Loucy (cell line): Measurements from ENCODE around the gene TMEM131.

Source experiments
- EZH2phosphoT487 ChIP-seq: fragments of 200-600 bp; IDR thresholded peaks from 2 replicates; pipeline ENCODE4 v1.6.1; 2018; ENCODE audit warnings: antibody characterized with exemption, mild to moderate bottlenecking, moderate library complexity, borderline replicate concordance
- TF ChIP-seq, protein P1 (sequence below): fragments of 200-600 bp; sonication (generic); conservative IDR thresholded peaks from 2 replicates; pipeline ENCODE4 v1.5.1; 2014; ENCODE audit warnings: mild to moderate bottlenecking, antibody characterized with exemption, low read length

DNA sequence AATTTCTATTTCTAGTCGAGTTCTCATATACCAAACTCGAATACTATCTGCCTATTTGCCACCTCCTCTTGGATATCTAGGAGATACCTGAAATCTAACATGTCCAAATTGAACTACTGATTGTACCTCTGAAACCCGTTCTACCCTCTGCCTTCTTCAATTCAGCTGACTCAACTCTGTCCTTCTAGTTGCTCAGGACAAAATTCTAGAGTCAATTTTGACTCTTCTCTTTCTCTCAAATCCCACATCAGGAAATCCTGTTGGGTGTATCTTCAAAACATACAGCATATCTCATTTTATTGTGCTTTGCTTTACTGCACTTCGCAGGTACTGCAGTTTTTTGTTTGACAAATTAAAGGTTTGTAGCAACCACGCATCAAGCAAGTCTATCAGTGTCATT lies 144.6 kb downstream of the TMEM131 start:
- TF ChIP-seq, protein P1, sequence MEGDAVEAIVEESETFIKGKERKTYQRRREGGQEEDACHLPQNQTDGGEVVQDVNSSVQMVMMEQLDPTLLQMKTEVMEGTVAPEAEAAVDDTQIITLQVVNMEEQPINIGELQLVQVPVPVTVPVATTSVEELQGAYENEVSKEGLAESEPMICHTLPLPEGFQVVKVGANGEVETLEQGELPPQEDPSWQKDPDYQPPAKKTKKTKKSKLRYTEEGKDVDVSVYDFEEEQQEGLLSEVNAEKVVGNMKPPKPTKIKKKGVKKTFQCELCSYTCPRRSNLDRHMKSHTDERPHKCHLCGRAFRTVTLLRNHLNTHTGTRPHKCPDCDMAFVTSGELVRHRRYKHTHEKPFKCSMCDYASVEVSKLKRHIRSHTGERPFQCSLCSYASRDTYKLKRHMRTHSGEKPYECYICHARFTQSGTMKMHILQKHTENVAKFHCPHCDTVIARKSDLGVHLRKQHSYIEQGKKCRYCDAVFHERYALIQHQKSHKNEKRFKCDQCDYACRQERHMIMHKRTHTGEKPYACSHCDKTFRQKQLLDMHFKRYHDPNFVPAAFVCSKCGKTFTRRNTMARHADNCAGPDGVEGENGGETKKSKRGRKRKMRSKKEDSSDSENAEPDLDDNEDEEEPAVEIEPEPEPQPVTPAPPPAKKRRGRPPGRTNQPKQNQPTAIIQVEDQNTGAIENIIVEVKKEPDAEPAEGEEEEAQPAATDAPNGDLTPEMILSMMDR, result no peak
- no peak for TF ChIP-seq EZH2phosphoT487
